ENCODE data around the gene OR2T4.

The OR2T4 gene

GRCh38 chr1:248361121-248361715 lies at the start of gene OR2T4:
OR2T4 (plus strand) TSS chr1:248361665; CDS start chr1:248361665, 0 bp downstream.
- no peak for DNase-seq (ENCODE audit: low read depth)

GRCh38 chr1:248316796-248317195 lies 44.7 kb upstream of the OR2T4 start:
- DNase-seq (ENCODE audit: low read depth) = no peak

GRCh38 chr1:248324468-248324867 lies 37.0 kb upstream of the OR2T4 start, which contains the start of gene OR2M7:
OR2M7 (minus strand) TSS chr1:248324568; CDS start chr1:248324568, 0 bp downstream.
- no peak for DNase-seq (ENCODE audit: low read depth)

- DNase-seq (ENCODE audit: low read depth) = no peak
Measured at GRCh38 chr1:248343451-248343850, 18.0 kb upstream of the OR2T4 start.

GRCh38 chr1:248348475-248348874 lies 13.0 kb upstream of the OR2T4 start, which contains the start of gene OR14C36:
OR14C36 (plus strand) TSS chr1:248348775; CDS start chr1:248348775, 0 bp downstream.
- no peak for DNase-seq (ENCODE audit: low read depth)

- no peak for DNase-seq (ENCODE audit: low read depth)
Measured at GRCh38 chr1:248359415-248359814, 2.0 kb upstream of the OR2T4 start.

- no peak for DNase-seq (ENCODE audit: low read depth)
Measured at GRCh38 chr1:248366609-248367008, 5.1 kb downstream of the OR2T4 start.

GRCh38 chr1:248372394-248372793 lies 10.9 kb downstream of the OR2T4 start:
- no peak for DNase-seq (ENCODE audit: low read depth)

GRCh38 chr1:248373761-248374160 lies 12.3 kb downstream of the OR2T4 start:
- DNase-seq (ENCODE audit: low read depth) = no peak

- DNase-seq (ENCODE audit: low read depth) = no peak
Measured at GRCh38 chr1:248375446-248375845, 14.0 kb downstream of the OR2T4 start, which contains the start of gene OR2T6. OR2T6 (plus strand) TSS chr1:248375746; CDS start chr1:248387609, 11,863 bp downstream.

GRCh38 chr1:248376916-248377315 lies 15.5 kb downstream of the OR2T4 start:
- DNase-seq (ENCODE audit: low read depth) = no peak

- no peak for DNase-seq (ENCODE audit: low read depth)
Measured at GRCh38 chr1:248380854-248381253, 19.4 kb downstream of the OR2T4 start.

- DNase-seq (ENCODE audit: low read depth) = no peak
Measured at GRCh38 chr1:248388426-248388825, 27.0 kb downstream of the OR2T4 start.

- DNase-seq (ENCODE audit: low read depth) = no peak
Measured at GRCh38 chr1:248393050-248393449, 31.6 kb downstream of the OR2T4 start.

- DNase-seq (ENCODE audit: low read depth) = no peak
Measured at GRCh38 chr1:248402748-248403147, 41.3 kb downstream of the OR2T4 start, which contains the start of gene OR2T1. OR2T1 (plus strand) TSS chr1:248403048; CDS start chr1:248406148, 3,100 bp downstream.

GRCh38 chr1:248404024-248404423 lies 42.6 kb downstream of the OR2T4 start:
- DNase-seq (ENCODE audit: low read depth) = no peak

- no peak for DNase-seq (ENCODE audit: low read depth)
Measured at GRCh38 chr1:248406721-248407692, 45.5 kb downstream of the OR2T4 start.

Measured in stimulated activated CD8-positive, alpha-beta memory T cell treated with anti-CD3 and anti-CD28 coated beads, Interleukin-15, amount 100 ng/mL, for 24 hours (primary cell).